Stimulated activated naive CD8-positive, alpha-beta T cell treated with anti-CD3 and anti-CD28 coated beads, Interleukin-15, Interleukin-2, amounts not matched to agents 100 U/mL and 50 U/mL, for 24 hours (primary cell): ENCODE measurements around the gene WDR18.
"Not testable (repeated sequence)": the region's sequence is repeated elsewhere in the genome, so short reads cannot be mapped to it uniquely, and the experiment has no call there.

Experiments
- ATAC-seq: fragments of 150-1000 bp; cut with Tn5 transposase; one replicate; pipeline ENCODE4 v1.10.0; 2021
- DNase-seq: peaks from one replicate; pipeline ENCODE4 v3.0.0; 2021

WDR18 gene

DNA sequence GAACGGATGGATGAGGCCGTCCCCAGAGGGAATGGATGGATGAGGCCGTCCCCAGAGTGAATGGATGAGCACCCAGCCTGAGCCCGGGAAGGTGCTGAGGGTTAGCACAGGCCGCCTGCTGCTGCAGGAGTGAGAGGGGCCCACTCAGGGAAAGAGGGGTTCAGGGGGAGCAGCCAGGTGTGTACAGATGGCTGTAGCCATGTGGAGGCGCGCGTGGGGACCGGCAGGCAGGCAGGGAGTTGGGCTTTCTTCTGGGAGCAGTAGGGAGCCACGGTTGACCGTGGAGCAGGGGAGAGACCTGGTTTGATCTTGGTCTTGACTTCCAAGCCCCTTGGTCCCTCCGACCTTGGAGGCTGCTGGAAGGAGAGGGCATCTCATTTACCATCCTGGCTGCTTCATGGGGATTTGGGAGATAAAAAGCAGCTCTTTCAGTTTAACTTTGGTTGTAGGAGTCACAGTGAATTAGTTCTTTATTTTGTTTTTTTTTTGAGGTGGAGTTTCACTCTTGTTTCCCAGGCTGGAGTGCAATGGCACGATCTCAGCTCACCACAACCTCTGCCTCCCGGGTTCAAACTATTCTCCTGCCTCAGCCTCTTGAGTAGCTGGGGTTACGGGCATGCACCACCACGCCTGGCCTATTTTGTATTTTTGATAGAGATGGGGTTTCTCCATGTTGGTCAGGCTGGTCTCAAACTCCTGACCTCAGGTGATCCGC lies 33.6 kb upstream of the WDR18 start:
- no peak for ATAC-seq
- no peak for DNase-seq

DNA sequence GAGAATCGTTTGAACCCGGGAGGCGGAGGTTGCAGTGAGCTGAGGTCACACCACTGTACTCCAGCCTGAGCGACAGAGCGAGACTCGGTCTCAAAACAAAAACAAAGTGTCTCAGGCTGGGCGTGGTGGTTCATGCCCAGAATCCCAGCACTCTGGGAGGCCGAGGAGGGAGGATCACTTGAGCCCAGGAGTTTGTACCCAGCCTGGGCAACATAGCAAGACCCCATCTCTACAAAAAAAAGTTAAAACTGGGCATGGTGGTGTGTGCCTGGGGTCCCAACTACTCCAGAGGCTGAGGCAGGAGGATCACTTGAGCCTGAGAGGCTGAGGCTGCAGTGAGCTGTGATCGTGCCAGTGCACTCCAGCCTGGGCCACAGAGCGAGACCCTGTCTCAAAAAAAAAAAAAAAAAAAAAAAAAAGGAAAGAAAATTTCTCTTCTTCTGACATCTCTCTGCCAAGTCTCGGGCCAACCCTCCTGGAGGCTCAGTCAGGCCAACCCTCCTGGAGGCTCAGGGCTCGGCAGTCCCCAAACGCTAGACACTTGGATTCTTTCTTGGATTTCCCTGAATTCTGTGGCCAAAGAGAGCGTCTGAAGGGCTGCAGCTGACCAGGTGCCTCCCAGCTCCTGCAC lies 32.0 kb upstream of the WDR18 start:
- DNase-seq (no peak), ATAC-seq (no peak)

DNA sequence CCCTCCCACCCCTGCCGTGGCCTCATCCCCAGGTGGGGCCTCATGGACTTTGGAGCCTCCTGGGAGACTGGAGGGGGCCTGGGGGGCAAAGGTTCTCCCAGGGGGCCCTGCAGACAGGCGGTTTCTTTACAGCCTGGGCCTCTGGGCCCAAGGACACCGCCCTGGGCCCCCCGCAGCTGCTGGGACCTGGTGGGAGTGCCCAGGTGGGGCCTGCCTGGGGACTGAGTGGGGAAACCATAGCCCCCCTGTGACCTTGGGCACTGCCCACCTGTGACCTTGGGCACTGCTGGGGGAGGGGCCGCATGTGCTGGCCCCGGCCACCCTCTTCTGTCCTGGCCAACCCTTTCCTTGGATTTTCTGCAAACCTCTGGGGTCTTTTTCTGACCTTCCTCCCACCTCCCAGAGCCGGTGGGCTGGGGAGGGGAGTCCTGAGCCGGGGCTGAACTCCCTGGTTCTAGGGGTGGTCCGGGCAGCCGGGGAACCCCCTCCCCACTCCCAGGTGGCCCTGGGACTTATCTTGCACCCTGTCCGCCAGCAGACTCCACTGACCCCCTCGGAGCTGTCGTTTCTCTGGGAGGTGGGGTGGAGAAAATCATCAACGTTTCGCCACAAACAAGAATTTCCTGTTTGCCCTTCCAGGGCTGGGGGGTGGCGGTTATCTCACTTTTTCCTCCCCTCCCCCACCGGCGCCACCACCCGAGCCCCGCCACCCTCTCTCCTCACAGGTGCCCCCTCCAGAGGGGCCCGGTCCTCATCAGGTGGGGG lies 31.3 kb upstream of the WDR18 start:
- DNase-seq (no peak), ATAC-seq (no peak)

- no peak for DNase-seq
- no peak for ATAC-seq
Observed at GRCh38 chr19:953445-954271, 30.5 kb upstream of the WDR18 start.

GRCh38 chr19:954272-954671 lies 29.9 kb upstream of the WDR18 start:
- no peak for ATAC-seq
- DNase-seq: no peak

DNA sequence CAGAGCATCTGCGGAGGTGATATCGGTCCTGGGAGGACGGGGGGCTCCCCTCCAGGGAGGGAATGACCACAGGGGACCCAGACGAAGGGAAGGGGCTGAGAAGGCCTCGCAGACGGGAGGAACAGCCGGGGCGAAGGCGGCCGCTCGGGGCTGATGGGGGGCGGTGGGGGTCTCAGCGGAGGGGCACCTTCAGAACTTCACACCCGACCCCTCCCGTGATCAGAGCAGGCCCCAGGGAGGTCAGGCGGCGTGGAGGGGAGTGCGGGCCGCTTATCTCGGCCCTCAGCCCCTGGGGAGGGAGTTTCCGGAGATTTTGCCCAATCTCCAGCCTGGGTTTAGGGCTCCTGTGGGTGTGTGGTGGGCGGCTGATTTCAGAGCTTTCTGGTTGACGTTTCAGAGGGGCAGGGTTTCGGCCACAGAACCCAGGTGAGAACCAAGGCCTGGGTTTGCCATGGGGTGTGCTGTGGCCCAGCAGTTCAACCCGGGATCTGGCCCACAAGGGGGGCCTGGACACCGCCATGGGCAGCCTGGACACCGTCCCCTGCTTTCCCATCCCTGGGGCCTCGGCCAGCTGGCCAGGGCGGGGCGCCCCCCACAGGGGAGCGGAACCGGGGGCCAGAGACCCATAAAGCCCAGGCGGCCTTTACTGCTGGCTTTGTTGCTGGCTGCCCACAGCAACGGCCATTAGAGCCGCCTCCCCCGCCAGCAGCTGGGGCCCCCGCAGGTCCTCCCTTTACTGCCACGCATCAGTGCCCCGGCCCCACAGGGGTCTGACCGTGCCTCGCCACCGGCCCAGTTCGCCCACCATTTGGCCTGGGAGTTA lies 29.3 kb upstream of the WDR18 start:
- no peak for ATAC-seq
- DNase-seq: no peak

DNA sequence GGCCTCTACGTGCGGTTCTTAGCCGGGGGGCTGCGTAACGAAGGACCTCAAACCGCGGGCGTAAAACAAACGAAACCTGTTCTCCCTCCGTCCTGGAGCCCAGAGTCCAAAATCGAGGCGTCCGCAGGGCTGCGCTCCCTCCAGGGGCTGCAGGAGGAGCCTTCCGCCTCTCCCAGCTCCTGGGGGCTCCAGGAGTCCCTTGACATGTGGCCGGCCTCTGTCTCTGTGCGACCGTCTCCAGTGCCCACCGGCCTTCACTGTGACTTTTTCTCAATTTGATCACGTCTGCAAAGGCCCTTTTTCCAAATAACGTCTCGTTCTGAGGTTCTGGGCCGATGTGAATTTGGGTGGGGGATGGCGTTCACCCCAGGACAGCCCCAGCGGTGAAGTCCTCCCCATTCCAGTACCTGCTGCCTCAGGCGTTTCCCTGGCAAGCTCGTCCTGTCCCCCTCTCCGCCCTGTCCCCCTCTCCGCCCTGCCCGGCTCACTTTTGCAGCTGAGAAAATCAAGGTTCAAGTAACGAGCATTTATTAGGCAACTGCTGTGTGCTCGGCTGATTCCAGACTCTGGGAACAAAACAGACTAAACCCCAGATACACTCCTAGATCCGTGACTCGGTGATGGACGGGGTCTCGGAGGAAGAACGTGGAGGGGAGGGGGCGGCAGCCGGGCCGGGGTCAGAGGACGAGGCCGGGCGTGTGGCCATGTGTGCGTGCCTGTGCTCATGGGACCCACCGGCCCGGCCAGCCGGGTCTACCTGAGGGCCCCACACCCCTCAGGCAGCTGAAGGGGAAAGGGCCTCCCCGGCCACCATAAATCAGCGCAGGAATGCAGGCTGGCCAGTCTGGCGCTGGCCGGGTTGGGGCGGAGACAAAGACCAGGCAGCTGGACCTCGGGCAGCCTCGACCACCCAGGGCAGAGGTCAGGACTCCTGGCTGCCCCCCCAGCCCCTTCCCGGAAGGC lies 28.1 kb upstream of the WDR18 start:
- DNase-seq (no peak), ATAC-seq (no peak)

DNA sequence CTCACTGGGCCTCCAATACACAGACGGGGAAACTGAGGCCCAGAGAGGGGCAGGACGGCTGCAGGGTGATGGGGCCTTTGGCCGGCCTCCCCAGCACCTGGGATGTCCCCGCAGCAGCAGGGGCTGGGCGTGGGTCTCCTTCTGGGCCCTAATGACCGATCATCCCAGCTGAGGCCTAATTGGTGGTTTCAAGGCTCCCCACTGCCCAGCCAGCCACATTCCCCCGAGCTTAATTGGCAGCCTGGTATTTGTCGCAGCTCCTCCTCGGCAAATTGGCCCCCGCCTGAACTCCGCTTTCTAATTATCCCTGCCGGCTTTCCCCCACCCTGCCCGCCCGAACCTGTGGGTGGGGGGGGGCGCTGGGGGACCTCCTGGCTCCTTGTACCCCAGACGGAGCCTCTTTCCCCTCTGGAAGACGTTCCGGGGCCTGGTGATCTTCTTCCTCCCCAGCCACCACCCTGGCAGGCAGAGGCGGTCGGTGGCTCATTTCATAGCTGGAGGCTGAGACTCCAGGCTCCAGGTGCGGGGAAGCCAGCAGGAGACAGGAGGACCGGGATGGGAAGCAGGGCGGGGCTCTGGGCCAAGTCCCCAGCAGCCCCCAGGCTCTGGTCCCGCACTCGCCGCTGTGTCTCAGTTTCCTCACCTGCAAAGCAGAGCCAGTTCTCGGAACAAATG lies 27.2 kb upstream of the WDR18 start:
- DNase-seq (no peak), ATAC-seq (no peak)

DNA sequence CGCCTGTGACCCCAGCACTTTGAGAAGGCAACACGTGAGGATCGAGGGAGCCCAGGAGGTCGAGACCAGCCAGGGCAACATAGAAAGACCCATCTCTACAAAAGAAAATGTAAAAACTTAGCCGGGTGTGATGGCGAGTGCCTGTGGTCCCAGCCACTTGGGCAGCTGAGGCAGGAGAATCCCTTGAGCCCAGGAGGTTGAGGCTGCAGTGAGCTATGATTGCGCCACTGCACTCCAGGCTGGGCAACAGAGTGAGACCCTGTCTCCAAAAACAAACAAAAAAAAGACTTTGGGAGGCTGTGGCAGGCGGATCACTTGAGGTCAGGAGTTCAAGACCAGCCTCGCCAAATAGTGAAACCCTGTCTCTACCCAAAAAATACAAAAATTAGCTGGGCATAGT lies 26.6 kb upstream of the WDR18 start:
- not testable (repeated sequence) for DNase-seq, ATAC-seq

DNA sequence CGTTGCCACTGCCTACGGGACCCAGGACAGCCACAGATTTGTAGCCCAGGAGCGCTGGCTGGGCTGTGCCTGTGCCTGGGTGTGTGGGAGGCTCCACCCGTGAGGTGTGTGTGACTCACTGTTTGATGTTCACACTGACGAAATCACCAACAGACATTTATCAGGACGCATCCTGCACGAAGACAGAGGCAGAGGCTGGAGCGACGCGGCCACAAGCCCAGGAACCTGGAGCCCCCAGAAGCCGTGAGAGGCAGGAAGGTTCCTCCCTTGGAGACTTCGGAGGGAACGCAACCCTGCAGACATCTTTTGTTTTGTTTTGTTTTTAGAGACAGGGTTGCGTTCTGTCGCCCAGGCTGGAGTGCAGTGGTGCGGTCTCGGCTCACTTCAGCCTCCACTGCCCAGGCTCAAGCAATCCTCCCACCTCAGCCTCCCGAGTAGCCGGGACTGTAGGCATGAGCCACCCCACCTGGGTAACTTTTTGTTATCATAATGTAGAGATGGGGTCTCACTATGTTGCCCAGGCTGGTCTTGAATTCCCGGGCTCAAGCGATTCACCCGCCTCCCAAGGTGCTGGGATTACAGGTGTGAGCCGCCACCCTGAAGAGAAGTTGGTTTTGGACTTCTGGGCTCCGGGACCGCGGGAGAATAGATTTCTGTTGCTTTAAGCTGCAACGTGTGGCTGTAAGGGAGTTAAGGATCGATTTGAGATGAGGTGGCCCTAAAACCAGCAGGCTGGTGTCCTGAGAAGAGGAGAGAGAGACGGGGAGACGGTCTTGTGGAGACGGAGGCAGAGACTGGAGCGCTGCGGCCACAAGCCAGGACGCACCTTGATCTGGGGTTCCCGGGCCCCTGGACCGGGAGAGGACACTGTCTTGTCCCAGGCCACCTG lies 24.9 kb upstream of the WDR18 start:
- ATAC-seq (peak; percentile 74), DNase-seq (peak; percentile 31)

- no peak for ATAC-seq
- DNase-seq: no peak
Observed at GRCh38 chr19:960020-960419, 24.1 kb upstream of the WDR18 start.

DNA sequence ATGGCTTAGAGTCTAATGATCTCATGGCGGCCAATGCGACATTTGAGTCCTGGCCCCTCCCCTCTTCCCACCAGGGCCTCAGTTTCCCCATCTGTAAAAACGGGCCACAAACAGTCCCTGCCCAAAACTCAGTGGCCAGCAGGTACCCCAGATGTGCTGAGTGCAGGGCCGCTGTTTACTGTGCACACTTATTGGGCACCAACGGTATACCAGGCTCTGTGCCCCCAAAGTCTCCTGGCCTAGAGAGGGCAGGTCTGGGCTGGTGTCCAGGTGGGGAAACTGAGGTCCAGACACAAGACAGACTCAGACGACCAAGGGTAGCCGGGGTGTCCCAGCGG lies 23.6 kb upstream of the WDR18 start:
- no peak for DNase-seq
- no peak for ATAC-seq

DNA sequence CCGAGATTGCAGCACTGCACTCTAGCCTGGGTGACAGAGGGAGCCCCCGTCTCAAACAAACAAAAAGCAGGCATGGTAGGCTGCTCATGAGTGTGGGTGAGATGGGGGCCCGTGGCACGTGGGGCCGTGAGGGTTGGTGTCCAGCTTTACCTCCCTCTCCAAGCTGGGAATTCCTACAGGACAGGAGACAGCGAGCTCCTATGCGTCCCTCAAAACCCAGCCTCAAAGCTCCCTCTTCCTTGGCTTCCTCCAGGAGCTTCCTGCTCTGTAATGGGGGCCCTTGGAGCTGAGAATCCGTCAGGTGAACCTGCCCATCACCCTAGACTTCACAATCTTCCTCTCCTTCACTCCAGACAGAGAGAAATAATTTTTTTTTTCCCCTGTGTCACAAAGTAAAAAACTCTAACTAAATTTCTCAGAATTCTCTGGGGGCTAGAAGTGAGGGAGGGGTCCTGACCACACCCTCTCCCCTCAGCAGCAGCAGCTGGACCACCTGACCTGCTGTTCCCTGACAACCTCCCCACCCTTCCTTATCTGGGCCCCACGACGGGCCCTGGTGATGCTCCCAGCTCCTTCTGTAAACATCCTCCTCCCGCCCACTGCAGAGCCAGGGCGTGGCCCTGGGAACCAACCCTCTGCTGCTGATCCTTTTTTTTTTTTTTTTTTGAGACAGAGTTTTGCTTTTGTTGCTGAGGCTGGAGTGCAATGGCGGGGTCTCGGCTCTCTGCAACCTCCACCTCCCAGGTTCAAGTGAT lies 22.1 kb upstream of the WDR18 start:
- DNase-seq (no peak), ATAC-seq (no peak)

- ATAC-seq (no peak), DNase-seq (no peak)
Observed at GRCh38 chr19:962683-963400, 21.3 kb upstream of the WDR18 start.

DNA sequence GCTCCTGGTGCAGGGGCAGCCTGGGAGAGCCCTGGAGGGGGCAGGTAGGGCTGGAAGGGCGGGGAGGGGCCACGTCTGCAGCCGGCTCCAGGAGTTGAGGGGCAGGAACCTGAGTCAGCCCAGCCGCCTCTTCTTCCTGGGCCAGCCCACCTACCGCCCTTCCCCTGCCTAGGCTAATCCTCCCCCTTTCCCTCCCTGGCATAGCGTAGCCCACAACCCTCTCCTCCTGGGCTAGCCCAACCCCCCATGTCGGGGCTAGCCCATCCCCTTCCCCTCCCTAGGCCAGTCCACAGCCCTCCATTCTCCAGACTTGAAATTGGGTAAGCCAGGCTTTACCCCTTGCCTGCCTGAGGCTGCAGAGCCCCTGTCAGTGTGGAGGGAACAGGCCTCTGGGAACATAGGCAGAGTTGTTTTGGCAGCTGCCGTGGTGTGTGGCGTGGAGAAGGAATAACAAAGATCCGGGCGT lies 20.6 kb upstream of the WDR18 start:
- ATAC-seq (no peak), DNase-seq (no peak)

GRCh38 chr19:964116-964520 lies 20.0 kb upstream of the WDR18 start:
- DNase-seq: no peak
- no peak for ATAC-seq
